HG03135 (cell line): ENCODE data around the gene TRNT1.
A peak's percentile ranks its signal among the peaks of the same experiment; 100 is the strongest.

ENCODE experiments used
- ATAC-seq: cut with Tn5 transposase; IDR thresholded peaks from one replicate; pipeline ENCODE4 v1.9.1; 2021; ENCODE audit warnings: mild to moderate bottlenecking, moderate library complexity; ENCODE audit not compliant: unreplicated experiment

The TRNT1 gene

GRCh38 chr3:3177861-3178497 lies 51.2 kb downstream of the TRNT1 start:
- ATAC-seq = no peak

GRCh38 chr3:3178498-3179328 lies 52.0 kb downstream of the TRNT1 start:
- ATAC-seq = no peak

- ATAC-seq = peak; percentile 99
Observed at GRCh38 chr3:3179407-3180094, 52.8 kb downstream of the TRNT1 start, which contains the start of gene CRBN. Gene CRBN (minus strand): TSS chr3:3179691. CDS start chr3:3179687, 4 bp downstream.

- ATAC-seq = no peak
Observed at GRCh38 chr3:3180456-3180855, 53.7 kb downstream of the TRNT1 start.

- ATAC-seq = no peak
Observed at GRCh38 chr3:3184876-3185275, 58.1 kb downstream of the TRNT1 start.

- no peak for ATAC-seq
Observed at GRCh38 chr3:3189102-3189727, 62.5 kb downstream of the TRNT1 start.

- ATAC-seq = no peak
Observed at GRCh38 chr3:3189961-3190360, 63.2 kb downstream of the TRNT1 start.

- ATAC-seq = no peak
Observed at GRCh38 chr3:3191675-3192285, 65.0 kb downstream of the TRNT1 start.

- no peak for ATAC-seq
Observed at GRCh38 chr3:3192286-3192675, 65.5 kb downstream of the TRNT1 start.

- ATAC-seq = no peak
Observed at GRCh38 chr3:3194861-3195260, 68.1 kb downstream of the TRNT1 start.

GRCh38 chr3:3196148-3196861 lies 69.6 kb downstream of the TRNT1 start:
- ATAC-seq = no peak
